ENCODE data around the gene DOCK2.

GRCh38 chr5:169650701-169651331 is 13.7 kb downstream of the DOCK2 start:
- TF ChIP-seq EZH2 (IDR thresholded peaks at IDR 0.05; ENCODE audit: insufficient read depth, poor library complexity, severe bottlenecking), result no peak
- TF ChIP-seq EZH2phosphoT487 (IDR thresholded peaks at IDR 0.05; ENCODE audit: insufficient read depth, low read depth), result no peak
